Endometrium (tissue), 2 donors: Measurements from ENCODE around the gene SYNJ2.
"Not testable (repeated sequence)": the region's sequence is repeated elsewhere in the genome, so short reads cannot be mapped to it uniquely, and the experiment has no call there.

ENCODE experiments used
- FAIRE-seq: peaks from 2 replicates; lab custom pipeline; 2012; peaks lifted over from hg19 to GRCh38; lab: Jason Lieb, UNC
- donor health status: control.
- donor health status: control.

Gene SYNJ2

DNA sequence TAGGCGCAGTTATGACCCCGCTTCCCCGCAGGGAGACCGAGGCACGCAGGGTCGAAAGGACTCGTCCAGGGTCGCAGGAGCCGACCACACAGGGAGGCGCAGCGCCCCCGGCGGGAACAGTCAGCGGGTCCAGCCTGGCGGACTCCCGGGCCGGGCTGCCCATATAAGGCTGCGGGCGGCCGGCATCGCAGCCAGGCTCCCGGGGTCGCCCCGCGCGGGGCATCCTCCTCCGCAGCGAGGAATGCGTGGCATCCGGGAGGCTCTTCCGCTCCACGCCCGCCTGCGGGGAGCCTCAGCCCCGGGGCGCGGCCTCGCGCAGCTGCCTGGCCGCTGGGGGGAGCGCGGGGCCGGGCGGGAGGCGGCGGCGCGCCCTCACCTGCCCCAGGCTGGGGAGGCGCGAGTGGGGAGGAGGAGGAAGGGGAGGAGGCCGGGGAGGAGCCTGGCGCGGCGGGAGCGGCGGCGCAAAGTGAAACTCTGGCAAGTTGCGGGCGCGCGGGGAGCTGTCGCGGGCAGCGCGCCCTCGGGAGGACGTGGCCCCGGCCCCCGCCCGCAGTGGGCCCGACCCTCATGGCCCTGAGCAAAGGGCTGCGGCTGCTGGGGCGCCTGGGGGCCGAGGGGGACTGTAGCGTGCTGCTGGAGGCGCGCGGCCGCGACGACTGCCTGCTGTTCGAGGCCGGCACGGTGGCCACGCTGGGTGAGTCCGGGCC is at the start of gene SYNJ2:
Gene SYNJ2, plus strand, starts transcription at position 469 of the 707 bp plus-strand sequence. Its CDS starts 99 bp downstream, at position 568.
- FAIRE-seq, result no peak

DNA sequence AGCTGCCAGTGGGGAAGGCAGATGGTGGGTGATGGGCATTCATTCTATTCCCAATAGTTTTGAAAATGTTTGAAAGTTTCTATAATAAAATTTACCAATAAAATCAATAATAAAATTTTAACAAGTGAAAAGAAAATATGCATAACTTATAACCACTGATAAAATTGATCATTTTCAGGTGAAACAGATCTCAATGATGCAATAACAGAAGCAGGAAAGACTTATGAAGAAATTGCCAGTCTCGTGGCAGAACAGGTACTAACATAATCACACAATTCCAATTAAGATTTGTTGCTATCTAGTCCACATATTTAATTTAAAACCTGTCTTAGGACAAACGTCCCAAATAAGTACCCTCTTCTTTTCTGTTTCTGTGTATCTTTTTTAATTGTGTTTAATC is 45.9 kb upstream of the SYNJ2 start:
- no peak for FAIRE-seq

- no peak for FAIRE-seq
Observed at GRCh38 chr6:157937318-157937717, 44.3 kb upstream of the SYNJ2 start.

GRCh38 chr6:157937916-157938315 is 43.7 kb upstream of the SYNJ2 start:
- no peak for FAIRE-seq

DNA sequence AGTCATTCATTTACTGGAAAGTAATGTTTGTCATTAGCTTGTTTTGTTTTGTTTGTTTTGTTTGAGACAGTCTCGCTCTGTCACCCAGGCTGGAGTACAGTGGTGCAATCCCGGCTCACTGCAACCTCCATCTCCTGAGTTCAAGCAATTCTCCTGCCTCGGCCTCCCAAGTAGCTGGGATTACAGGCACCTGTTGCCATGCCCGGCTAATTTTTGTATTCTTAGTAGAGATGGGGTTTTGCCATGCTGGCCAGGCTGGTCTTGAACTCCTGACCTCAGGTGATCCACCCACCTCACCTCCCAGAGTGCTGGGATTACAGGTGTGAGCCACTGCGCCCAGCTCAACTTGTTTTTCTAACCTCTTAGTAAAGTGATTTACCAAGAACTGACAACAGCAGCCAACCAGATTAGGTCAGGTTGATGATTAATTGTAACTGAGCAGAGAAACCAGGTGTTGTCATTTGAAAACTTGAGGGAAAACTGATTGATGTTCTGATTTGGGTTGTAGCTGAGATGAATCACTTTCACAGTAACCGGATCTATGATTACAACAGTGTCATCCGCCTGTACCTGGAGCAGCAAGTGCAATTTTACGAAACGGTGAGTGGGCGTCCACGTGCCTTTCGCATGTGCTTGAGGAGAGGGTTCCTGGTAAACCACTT is 41.2 kb upstream of the SYNJ2 start:
- FAIRE-seq, result not testable (repeated sequence)

- no peak for FAIRE-seq
Observed at GRCh38 chr6:157941101-157941863, 40.4 kb upstream of the SYNJ2 start.

DNA sequence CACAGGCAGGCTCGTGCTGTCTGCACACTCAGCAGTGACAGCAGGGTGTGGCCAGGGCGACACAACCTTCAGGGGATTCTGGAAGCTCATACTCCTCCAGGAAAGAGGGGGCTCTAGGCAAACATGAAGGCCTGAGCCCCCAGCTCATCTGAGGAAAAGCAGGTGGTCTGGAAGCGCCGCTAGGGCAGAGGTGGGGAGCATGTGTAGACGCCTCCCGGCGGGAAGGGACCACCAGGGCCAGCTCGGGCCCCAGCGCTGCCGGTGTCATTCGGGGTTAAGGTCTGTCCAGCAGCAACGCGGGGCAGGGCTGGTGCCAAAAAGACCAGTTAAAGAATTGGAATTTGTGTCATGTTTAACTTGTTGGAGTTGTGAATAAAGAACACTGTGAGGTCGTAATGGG is 39.3 kb upstream of the SYNJ2 start:
- no peak for FAIRE-seq

GRCh38 chr6:157943249-157943963 is 38.3 kb upstream of the SYNJ2 start:
- no peak for FAIRE-seq

DNA sequence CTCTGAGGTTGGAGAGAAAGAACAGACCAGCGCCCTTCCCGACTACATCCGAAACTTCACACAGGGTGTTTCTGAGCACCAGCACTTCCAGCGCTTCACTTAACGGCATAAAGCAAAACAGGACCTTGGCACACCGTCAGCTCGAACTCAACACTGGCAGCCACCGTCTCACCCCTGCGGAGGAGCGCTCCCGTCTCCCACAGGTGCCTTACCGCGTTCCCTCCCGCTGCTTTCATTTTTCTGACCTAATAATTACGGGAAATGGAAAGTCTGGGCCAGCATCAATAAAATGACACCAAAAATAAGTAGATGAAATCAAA is 37.7 kb upstream of the SYNJ2 start:
- no peak for FAIRE-seq

DNA sequence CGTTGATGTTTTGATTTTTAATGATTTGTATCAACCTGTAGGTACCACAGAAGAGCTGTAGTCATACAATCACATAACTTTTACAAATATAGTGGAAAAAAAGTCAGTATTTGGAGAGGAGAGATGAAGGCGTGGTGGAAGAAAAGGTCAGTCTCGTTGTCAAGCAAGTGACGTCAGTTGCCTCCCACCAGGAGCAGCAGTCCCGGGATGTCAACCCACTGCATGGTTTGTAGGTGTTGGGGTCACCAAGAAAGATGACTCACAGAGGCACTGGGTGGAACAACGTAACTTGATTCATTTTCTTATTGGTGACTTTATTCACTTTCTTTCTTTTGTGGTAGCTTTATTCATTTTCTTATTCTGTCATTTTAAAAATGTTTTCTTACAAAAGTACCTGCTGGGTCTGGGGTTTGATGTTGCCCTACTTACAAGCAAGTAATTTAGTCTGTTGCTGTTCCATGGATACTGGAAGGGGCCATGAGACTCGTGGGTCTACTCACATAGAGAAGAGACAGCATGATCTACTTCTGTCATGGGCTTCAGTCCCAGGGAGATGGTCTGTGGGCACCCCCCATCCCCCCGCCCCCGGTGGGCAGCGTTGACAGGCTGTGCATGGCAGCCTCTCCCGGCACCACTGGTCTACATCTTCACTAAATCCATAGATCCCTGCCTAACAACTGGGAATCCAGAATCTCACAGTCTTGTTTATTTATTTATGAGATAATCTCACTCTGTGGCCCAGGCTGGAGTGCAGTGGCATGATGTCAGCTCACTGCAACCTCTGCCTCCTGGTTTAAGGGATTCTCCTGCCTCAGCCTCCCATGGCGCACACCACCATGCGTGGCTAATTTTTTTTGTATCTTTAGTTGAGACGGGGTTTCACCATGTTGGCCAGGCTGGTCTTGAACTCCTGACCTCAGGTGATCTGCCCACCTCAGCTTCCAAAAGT is 36.4 kb upstream of the SYNJ2 start:
- FAIRE-seq, result no peak

- FAIRE-seq, result no peak
Observed at GRCh38 chr6:157946053-157946617, 35.5 kb upstream of the SYNJ2 start.

GRCh38 chr6:157946865-157947532 is 34.7 kb upstream of the SYNJ2 start:
- FAIRE-seq, result no peak

DNA sequence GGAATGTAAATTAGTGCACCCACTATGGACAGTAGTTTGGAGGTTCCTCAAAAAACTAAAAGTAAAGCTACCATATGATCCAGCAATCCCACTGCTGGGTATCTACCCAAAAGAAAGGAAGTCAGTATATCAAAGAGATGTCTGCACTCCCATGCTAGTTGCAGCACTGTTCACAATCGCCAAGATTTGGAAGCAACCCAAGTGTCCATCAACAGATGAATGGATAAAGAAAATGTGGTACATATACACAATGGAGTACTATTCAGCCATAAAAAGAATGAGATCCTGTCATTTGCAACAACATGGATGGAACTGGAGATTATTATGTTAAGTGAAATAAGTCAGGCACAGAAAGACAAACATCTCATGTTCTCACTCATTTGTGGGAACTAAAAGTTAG is 30.8 kb upstream of the SYNJ2 start:
- FAIRE-seq, result not testable (repeated sequence)

DNA sequence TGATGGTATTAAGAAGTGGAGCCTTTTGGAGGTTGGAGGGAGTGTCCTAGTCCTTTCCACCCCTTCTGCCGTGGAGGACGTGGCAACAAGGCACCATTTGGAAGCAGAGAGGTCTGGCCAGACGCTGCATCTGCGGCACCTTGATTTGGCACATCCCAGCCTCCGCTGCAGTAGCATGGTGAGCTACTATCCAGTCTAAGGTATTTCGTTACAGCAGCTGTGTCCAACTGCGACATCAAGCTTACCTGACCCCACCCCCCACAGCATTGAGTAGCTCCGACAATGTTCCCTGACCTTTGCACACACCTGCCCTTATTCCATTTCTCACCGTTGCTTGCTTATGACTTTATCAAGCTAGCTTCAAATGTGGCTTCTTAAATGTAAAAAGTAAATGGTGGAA is 29.8 kb upstream of the SYNJ2 start:
- no peak for FAIRE-seq

DNA sequence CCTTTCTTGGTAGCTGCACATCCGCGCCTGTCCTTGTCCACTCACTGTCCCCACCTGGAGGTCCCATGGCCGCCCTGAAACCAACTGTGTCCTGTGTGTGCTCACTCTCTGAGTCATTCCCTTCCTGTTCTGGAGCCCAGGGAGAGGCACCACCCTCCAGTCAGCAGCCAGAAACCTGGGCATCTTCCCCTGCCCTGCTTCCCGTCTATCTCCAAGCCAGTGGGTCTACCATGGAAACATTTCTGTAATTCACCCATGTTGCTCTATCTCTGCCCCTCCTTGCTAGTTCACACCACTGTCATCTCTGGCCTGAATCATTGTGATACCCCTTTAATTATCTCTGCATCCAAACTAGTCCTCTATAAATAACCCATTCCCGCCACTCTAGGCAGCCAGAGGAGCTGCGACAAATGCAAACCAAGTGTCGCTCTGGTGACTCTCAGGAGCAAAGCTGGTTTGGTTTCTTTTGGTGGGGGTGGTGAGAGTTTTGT is 28.8 kb upstream of the SYNJ2 start:
- FAIRE-seq, result no peak

GRCh38 chr6:157953580-157954091 is 28.0 kb upstream of the SYNJ2 start:
- no peak for FAIRE-seq

- no peak for FAIRE-seq
Observed at GRCh38 chr6:157954150-157955117, 27.2 kb upstream of the SYNJ2 start.

DNA sequence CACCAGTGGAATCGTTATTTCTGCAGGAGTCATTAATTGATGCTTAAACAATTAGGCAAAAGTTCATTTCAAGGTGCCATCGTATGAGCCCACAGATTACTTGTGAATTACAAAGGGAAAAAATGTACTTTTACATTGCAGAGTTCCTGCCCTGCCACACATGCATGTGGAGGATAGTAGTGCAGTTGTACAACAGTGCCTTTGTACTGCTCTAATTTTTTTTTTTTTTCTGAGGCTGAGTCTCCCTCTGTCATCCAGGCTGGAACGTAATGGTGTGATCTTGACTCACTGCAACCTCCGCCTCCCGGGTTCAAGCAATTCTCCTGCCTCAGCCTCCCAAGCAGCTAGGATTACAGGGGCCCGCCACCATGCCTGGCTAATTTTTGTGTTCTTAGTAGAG is 26.0 kb upstream of the SYNJ2 start:
- FAIRE-seq, result no peak

DNA sequence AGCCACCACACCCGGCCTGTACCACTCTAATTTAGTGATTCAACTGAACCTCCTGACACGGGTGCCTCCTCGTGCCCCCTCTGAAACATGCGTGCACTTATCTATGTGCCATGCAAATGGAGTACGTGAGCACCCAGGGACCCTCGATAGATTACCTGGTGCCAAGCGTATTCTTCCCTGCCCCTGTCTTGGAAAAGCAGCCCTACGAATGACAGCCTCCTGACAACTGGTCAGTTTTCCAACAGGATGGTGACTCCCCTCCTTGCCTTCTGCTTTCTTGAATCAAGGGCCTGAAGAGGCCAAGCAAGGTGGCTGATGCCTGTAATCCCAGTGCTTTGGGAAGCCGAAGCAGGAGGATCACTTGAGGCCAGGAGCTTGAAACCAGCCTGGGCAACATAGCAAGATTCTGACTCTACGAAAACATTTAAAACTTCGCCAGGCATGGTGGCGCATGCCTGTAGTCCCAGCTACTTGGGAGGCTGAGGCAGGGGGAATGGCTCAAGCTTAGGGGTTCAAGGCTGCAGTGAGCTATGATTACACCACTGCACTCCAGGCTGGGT is 25.4 kb upstream of the SYNJ2 start:
- no peak for FAIRE-seq
